ENCODE data around the gene DNTT. TPM values are rescaled to one million over a fixed set of nuclear protein-coding genes. Genes with fewer than 3 reads are reported as not detected.

DNTT gene
- total RNA-seq, 1 experiment from 2014 or later: not detected

- no peak overlapping the region for H3K27ac Mint-ChIP-seq (ENCODE audit: unreplicated experiment)
- no peaks in the 10 kb centered on the region for H3K4me1 Mint-ChIP-seq (ENCODE audit: low read depth, unreplicated experiment)
- no peaks in the 10 kb centered on the region for H3K27me3 ChIP-seq (replicated peaks; ENCODE audit: control insufficient read depth, insufficient read depth, low read length)
- no peak overlapping the region for H3K4me3 ChIP-seq (ENCODE audit: low read depth, low read length)
- no peak overlapping the region for H3K4me3 Mint-ChIP-seq (ENCODE audit: unreplicated experiment)
- BruUV-seq (replicated peaks): no TSS peak
- CTCF ChIA-PET: interaction anchor here (1.9 kb wide), 1 partner anchor 69 kb away, joined by 10 read pairs; no protein-coding TSS in a partner anchor
- H3K27me3 Mint-ChIP-seq (ENCODE audit: insufficient read depth, unreplicated experiment): peaks cover 21% of the 10 kb centered on the region
- no peaks in the 10 kb centered on the region for H3K4me1 ChIP-seq
- H3K36me3 ChIP-seq (ENCODE audit: control insufficient read depth, insufficient read depth, low read length): no peaks in the 10 kb centered on the region
- intact Hi-C loops (cut with micrococcal nuclease; ENCODE audit: unreplicated experiment): no loop called here
- no peaks in the 10 kb centered on the region for H3K36me3 Mint-ChIP-seq (ENCODE audit: insufficient read depth, unreplicated experiment)
- no peak for DNase-seq
- no peaks in the 10 kb centered on the region for H3K9me3 Mint-ChIP-seq (ENCODE audit: unreplicated experiment)
- no peak for TF ChIP-seq CTCF (IDR thresholded peaks at IDR 0.05; ENCODE audit: insufficient read depth in 1 of 2, low read depth in 1 of 2, low read length in 1 of 2, severe bottlenecking in 1 of 2, unreplicated experiment in 1 of 2)
- POLR2A ChIA-PET: no interaction called here
- H3K9me3 ChIP-seq: no peaks in the 10 kb centered on the region
These were observed 5.9 kb upstream of the DNTT start for GRCh38 chr10:96298362-96298761.

GRCh38 chr10:96299383-96299782, 4.9 kb upstream of the DNTT start:
- Histone ChIP-seq H3K27me3 (replicated peaks; ENCODE audit: control insufficient read depth, insufficient read depth, low read length) (no peaks in the 10 kb centered on the region), H3K36me3 (ENCODE audit: control insufficient read depth, insufficient read depth, low read length) (no peaks in the 10 kb centered on the region), H3K4me3 (ENCODE audit: low read depth, low read length) (no peak overlapping the region), H3K9me3 (no peaks in the 10 kb centered on the region), H3K4me1 (no peaks in the 10 kb centered on the region)
- DNase-seq: no peak
- ChIA-PET CTCF (interaction anchor here (1.7 kb wide), 1 partner anchor 70 kb away, joined by 8 read pairs; no protein-coding TSS in a partner anchor), POLR2A (no interaction called here)
- intact Hi-C loops (cut with micrococcal nuclease; ENCODE audit: unreplicated experiment): no loop called here
- no peak overlapping the region for H3K27ac Mint-ChIP-seq (ENCODE audit: unreplicated experiment)
- no peaks in the 10 kb centered on the region for H3K9me3 Mint-ChIP-seq (ENCODE audit: unreplicated experiment)
- H3K36me3 Mint-ChIP-seq (ENCODE audit: insufficient read depth, unreplicated experiment): no peaks in the 10 kb centered on the region
- no TSS peak for BruUV-seq (replicated peaks)
- H3K4me1 Mint-ChIP-seq (ENCODE audit: low read depth, unreplicated experiment): no peaks in the 10 kb centered on the region
- H3K27me3 Mint-ChIP-seq (ENCODE audit: insufficient read depth, unreplicated experiment): peaks cover 21% of the 10 kb centered on the region
- TF ChIP-seq CTCF (IDR thresholded peaks at IDR 0.05; ENCODE audit: insufficient read depth in 1 of 2, low read depth in 1 of 2, low read length in 1 of 2, severe bottlenecking in 1 of 2, unreplicated experiment in 1 of 2): no peak
- H3K4me3 Mint-ChIP-seq (ENCODE audit: unreplicated experiment): no peak overlapping the region

GRCh38 chr10:96301616-96302015, 2.6 kb upstream of the DNTT start:
- H3K36me3 Mint-ChIP-seq (ENCODE audit: insufficient read depth, unreplicated experiment): no peaks in the 10 kb centered on the region
- H3K9me3 ChIP-seq: no peaks in the 10 kb centered on the region
- no peak for TF ChIP-seq CTCF (IDR thresholded peaks at IDR 0.05; ENCODE audit: insufficient read depth in 1 of 2, low read depth in 1 of 2, low read length in 1 of 2, severe bottlenecking in 1 of 2, unreplicated experiment in 1 of 2)
- no peak overlapping the region for H3K27ac Mint-ChIP-seq (ENCODE audit: unreplicated experiment)
- H3K36me3 ChIP-seq (ENCODE audit: control insufficient read depth, insufficient read depth, low read length): no peaks in the 10 kb centered on the region
- no peak for DNase-seq
- no peaks in the 10 kb centered on the region for H3K4me1 ChIP-seq
- intact Hi-C loops (cut with micrococcal nuclease; ENCODE audit: unreplicated experiment): no loop called here
- POLR2A ChIA-PET: no interaction called here
- H3K4me1 Mint-ChIP-seq (ENCODE audit: low read depth, unreplicated experiment): no peaks in the 10 kb centered on the region
- no peaks in the 10 kb centered on the region for H3K27me3 ChIP-seq (replicated peaks; ENCODE audit: control insufficient read depth, insufficient read depth, low read length)
- peaks cover 17% of the 10 kb centered on the region for H3K27me3 Mint-ChIP-seq (ENCODE audit: insufficient read depth, unreplicated experiment)
- no TSS peak for BruUV-seq (replicated peaks)
- H3K4me3 ChIP-seq (ENCODE audit: low read depth, low read length): no peak overlapping the region
- no peak overlapping the region for H3K4me3 Mint-ChIP-seq (ENCODE audit: unreplicated experiment)
- CTCF ChIA-PET: interaction anchor here (1.3 kb wide), 1 partner anchor 16 kb away, joined by 3 read pairs; no protein-coding TSS in a partner anchor
- no peaks in the 10 kb centered on the region for H3K9me3 Mint-ChIP-seq (ENCODE audit: unreplicated experiment)
